ENCODE measurements around the gene CAPNS1. TPM values are rescaled to one million over a fixed set of nuclear protein-coding genes. Genes with fewer than 3 reads are reported as not detected.
A peak's percentile ranks its signal among the peaks of the same experiment; 100 is the strongest.

Gene CAPNS1
- total RNA-seq, 2 experiments from 2014 or later = 167 to 177 TPM

GRCh38 chr19:36115453-36116343 is 24.2 kb upstream of the CAPNS1 start, which contains the start of gene TBCB:
Gene TBCB, plus strand, starts transcription at chr19:36115468. Its CDS starts 93 bp downstream, at chr19:36115561.
- Histone ChIP-seq H3K27ac (ENCODE audit: low read depth in 1 of 2, low read length in 2 of 2) (peak within 1 kb of the TSS; percentile 87 to 92), H3K36me3 (ENCODE audit: insufficient read depth, low read length) (peaks cover 50% of the 10 kb centered on the region), H3K9me3 (ENCODE audit: control insufficient read depth in 1 of 2, insufficient read depth in 1 of 2, low read length in 2 of 2) (no peaks in the 10 kb centered on the region), H3K4me1 (ENCODE audit: insufficient read depth, low read length) (peaks cover 40% of the 10 kb centered on the region), H3K27me3 (ENCODE audit: control insufficient read depth in 1 of 2, insufficient read depth in 2 of 2, low read length in 2 of 2) (no peaks in the 10 kb centered on the region), H3K4me3 (ENCODE audit: low read length) (peak within 1 kb of the TSS; percentile 97)
- peak within 1 kb of the TSS; percentile 94 for H3K4me3 Mint-ChIP-seq
- POLR2A ChIA-PET = interaction anchor here (0.6 to 3.4 kb wide), 27 partner anchors 9 to 1933 kb away, joined by 3 to 51 read pairs (median 4); partner anchors contain the start of genes ALKBH6, APLP1, CAPNS1 and IGFLR1
- H3K27me3 Mint-ChIP-seq = no peaks in the 10 kb centered on the region
- intact Hi-C loops (cut with DNase I, micrococcal nuclease) = loop anchor here (1.0 to 10.0 kb wide), 9 partner anchors 12 to 1792 kb away; partner anchors contain the start of genes ALKBH6 (in 1 of the 2), CAPNS1 (in 1 of the 2), IGFLR1 (in 1 of the 2) and LIN37 (in 1 of the 2)
- H3K36me3 Mint-ChIP-seq (ENCODE audit: low read depth) = peaks cover 73% of the 10 kb centered on the region
- peak; percentile 47 for ATAC-seq (ENCODE audit: poor library complexity)
- peak within 1 kb of the TSS; percentile 94 for H3K27ac Mint-ChIP-seq
- CTCF ChIA-PET = interaction anchor here (0.6 to 5.1 kb wide), 4 partner anchors 12 to 421 kb away, joined by 3 to 29 read pairs (median 3); partner anchors contain the start of genes ZNF146 and ZNF565
- no peaks in the 10 kb centered on the region for H3K9me3 Mint-ChIP-seq
- DNase-seq = peak in 12 of 14 experiments; percentile 84 to 96 (median 89)
- H3K4me1 Mint-ChIP-seq (ENCODE audit: low read depth) = peaks cover 45% of the 10 kb centered on the region
- TF ChIP-seq CTCF (IDR thresholded peaks at IDR 0.05) = no peak

- no peaks in the 10 kb centered on the region for H3K27me3 Mint-ChIP-seq
- ATAC-seq (ENCODE audit: poor library complexity) (no peak), DNase-seq (no peak)
- H3K9me3 Mint-ChIP-seq = no peaks in the 10 kb centered on the region
- ChIA-PET CTCF (interaction anchor here (5.1 kb wide), 1 partner anchor 12 kb away, joined by 29 read pairs; no protein-coding TSS in a partner anchor), POLR2A (interaction anchor here (0.9 to 3.4 kb wide), 6 partner anchors 11 to 213 kb away, joined by 3 to 51 read pairs (median 14); partner anchors contain the start of genes CAPNS1 and THAP8)
- H3K4me3 ChIP-seq (ENCODE audit: low read length) = peak overlapping the region; percentile 97
- H3K27ac Mint-ChIP-seq = peak overlapping the region; percentile 94
- no peaks in the 10 kb centered on the region for H3K27me3 ChIP-seq (ENCODE audit: control insufficient read depth in 1 of 2, insufficient read depth in 2 of 2, low read length in 2 of 2)
- H3K36me3 Mint-ChIP-seq (ENCODE audit: low read depth) = peaks cover 74% of the 10 kb centered on the region
- H3K27ac ChIP-seq (ENCODE audit: low read depth in 1 of 2, low read length in 2 of 2) = peak overlapping the region; percentile 87 to 92
- H3K36me3 ChIP-seq (ENCODE audit: insufficient read depth, low read length) = peaks cover 51% of the 10 kb centered on the region
- peaks cover 45% of the 10 kb centered on the region for H3K4me1 Mint-ChIP-seq (ENCODE audit: low read depth)
- intact Hi-C loops (cut with DNase I, micrococcal nuclease) = loop anchor here (5.0 to 10.0 kb wide), 6 partner anchors 371 to 1791 kb away; partner anchors contain the start of genes IGFLR1 (in 1 of the 2), LIN37 (in 1 of the 2), PSENEN (in 1 of the 2) and SIPA1L3 (in 1 of the 2)
- peak overlapping the region; percentile 94 for H3K4me3 Mint-ChIP-seq
- peaks cover 40% of the 10 kb centered on the region for H3K4me1 ChIP-seq (ENCODE audit: insufficient read depth, low read length)
- no peak for TF ChIP-seq CTCF (IDR thresholded peaks at IDR 0.05)
- no peaks in the 10 kb centered on the region for H3K9me3 ChIP-seq (ENCODE audit: control insufficient read depth in 1 of 2, insufficient read depth in 1 of 2, low read length in 2 of 2)
These were observed 23.6 kb upstream of the CAPNS1 start for GRCh38 chr19:36116344-36116637.

- H3K4me1 ChIP-seq (ENCODE audit: insufficient read depth, low read length) = peaks cover 19% of the 10 kb centered on the region
- ATAC-seq (ENCODE audit: poor library complexity) = no peak
- no peak for DNase-seq
- H3K9me3 ChIP-seq (ENCODE audit: control insufficient read depth in 1 of 2, insufficient read depth in 1 of 2, low read length in 2 of 2) = no peaks in the 10 kb centered on the region
- H3K36me3 ChIP-seq (ENCODE audit: insufficient read depth, low read length) = peaks cover 67% of the 10 kb centered on the region
- TF ChIP-seq CTCF (IDR thresholded peaks at IDR 0.05) = no peak
- H3K4me3 Mint-ChIP-seq = peak overlapping the region; percentile 17
- peaks cover 75% of the 10 kb centered on the region for H3K36me3 Mint-ChIP-seq (ENCODE audit: low read depth)
- ChIA-PET POLR2A (no interaction called here), CTCF (no interaction called here)
- no peaks in the 10 kb centered on the region for H3K9me3 Mint-ChIP-seq
- H3K4me1 Mint-ChIP-seq (ENCODE audit: low read depth) = peaks cover 24% of the 10 kb centered on the region
- intact Hi-C loops (cut with DNase I, micrococcal nuclease) = loop anchor here in 1 of 2 experiments (10.0 kb wide), 1 partner anchor 404 kb away; the partner anchor contains the start of gene ZNF260
- no peak overlapping the region for H3K4me3 ChIP-seq (ENCODE audit: low read length)
- no peaks in the 10 kb centered on the region for H3K27me3 Mint-ChIP-seq
- H3K27ac ChIP-seq (ENCODE audit: low read depth in 1 of 2, low read length in 2 of 2) = no peak overlapping the region
- H3K27me3 ChIP-seq (ENCODE audit: control insufficient read depth in 1 of 2, insufficient read depth in 2 of 2, low read length in 2 of 2) = no peaks in the 10 kb centered on the region
- H3K27ac Mint-ChIP-seq = no peak overlapping the region
These were observed 19.5 kb upstream of the CAPNS1 start for GRCh38 chr19:36120092-36120983.

Measured in CD4-positive, alpha-beta T cell (primary cell).